OCI-LY7 (cell line): ENCODE results near the gene SLC38A3. TPM values are rescaled to one million over a fixed set of nuclear protein-coding genes. Genes with fewer than 3 reads are reported as not detected.

ENCODE experiments used
- BruUV-seq: library from RNA; stranded (reverse); fragments of 400-500 nt; replicated peaks from 2 replicates; lab custom pipeline; 2021; lab: Mats Ljungman, UMichigan
- CTCF ChIA-PET: fragments of 300-600 bp; sonication (Branson Sonifier 250); formaldehyde crosslinking; loops from one replicate; lab custom pipeline; 2022; ENCODE audit warnings: antibody characterized with exemption; ENCODE audit not compliant: unreplicated experiment; lab: Charles Lee
- POLR2A ChIA-PET: fragments of 300-600 bp; sonication (Branson Sonifier 250); formaldehyde crosslinking; loops from one replicate; lab custom pipeline; 2022; ENCODE audit warnings: antibody characterized with exemption; lab: Charles Lee
- DNase-seq: peaks from one replicate; pipeline ENCODE4 v3.0.0-alpha.2; 2015; ENCODE audit warnings: low spot score
- H2AFZ ChIP-seq: fragments of 200-600 bp; sonication (generic), shearing (Covaris generic); 2 replicates; pipeline ENCODE4 v1.6.1; 2014; ENCODE audit warnings: mild to moderate bottlenecking, antibody characterized with exemption, low read length, moderate library complexity
- H3K27ac ChIP-seq: fragments of 200-600 bp; sonication (generic); 2 replicates; pipeline ENCODE4 v1.5.1; 2014; ENCODE audit warnings: mixed run types, low read depth, mild to moderate bottlenecking, moderate library complexity, low read length, inconsistent platforms; ENCODE audit not compliant: poor library complexity, severe bottlenecking
- H3K36me3 ChIP-seq: fragments of 200-600 bp; sonication (generic); 2 replicates; pipeline ENCODE4 v1.6.1; 2014; ENCODE audit warnings: mild to moderate bottlenecking, antibody characterized with exemption, low read length, moderate library complexity, mixed read lengths; ENCODE audit not compliant: insufficient read depth
- H3K4me1 ChIP-seq: fragments of 200-600 bp; sonication (generic); 2 replicates; pipeline ENCODE4 v1.5.1; 2014; ENCODE audit warnings: mild to moderate bottlenecking, low read length; ENCODE audit not compliant: insufficient read depth, poor library complexity, severe bottlenecking
- H3K4me2 ChIP-seq: fragments of 200-600 bp; sonication (generic); 2 replicates; pipeline ENCODE4 v1.6.1; 2014; ENCODE audit warnings: mild to moderate bottlenecking, low read length
- H3K4me3 ChIP-seq: fragments of 200-600 bp; sonication (generic); 2 replicates; pipeline ENCODE4 v1.5.1; 2014; ENCODE audit warnings: mild to moderate bottlenecking, low read depth, low read length; ENCODE audit not compliant: poor library complexity, severe bottlenecking
- H3K79me2 ChIP-seq: fragments of 200-600 bp; sonication (generic); 2 replicates; pipeline ENCODE4 v1.6.1; 2016; ENCODE audit warnings: low read depth, mild to moderate bottlenecking, low read length, moderate library complexity, mixed read lengths; ENCODE audit not compliant: insufficient read depth
- H3K9me2 ChIP-seq: fragments of 200-600 bp; sonication (generic); 2 replicates; pipeline ENCODE4 v1.6.1; 2016; ENCODE audit warnings: mild to moderate bottlenecking, low read length, mixed read lengths; ENCODE audit not compliant: insufficient read depth
- H3K9me3 ChIP-seq: fragments of 200-600 bp; sonication (generic); 2 replicates; pipeline ENCODE4 v1.6.1; 2014; ENCODE audit warnings: mild to moderate bottlenecking, mixed run types, low read length, mixed read lengths
- H4K20me1 ChIP-seq: fragments of 200-600 bp; sonication (generic); 2 replicates; pipeline ENCODE4 v1.6.1; 2014; ENCODE audit warnings: mild to moderate bottlenecking, antibody characterized with exemption, low read length, moderate library complexity, mixed read lengths; ENCODE audit not compliant: insufficient read depth
- EZH2phosphoT487 ChIP-seq: fragments of 200-600 bp; sonication (generic); IDR thresholded peaks from 2 replicates; pipeline ENCODE4 v1.6.1; 2018; ENCODE audit warnings: low read depth, borderline replicate concordance, mild to moderate bottlenecking, mixed run types, antibody characterized with exemption, low read length, moderate library complexity, mixed read lengths
- intact Hi-C: fragments of 100-400 bp; cut with micrococcal nuclease; formaldehyde crosslinking; loops from one replicate; pipeline ENCODE4 v1.10.0; 2022; ENCODE audit not compliant: unreplicated experiment
- total RNA-seq, 2 experiments: library from RNA; depleted of rRNA in 1 of 2; stranded (reverse); fragments of >200 nt in 1 of 2; shearing (Covaris generic) in 1 of 2; gene quantifications; 2 replicates each; pipeline ENCODE4 v1.2.3, GENCODE V29; 2014 to 2022
- TF ChIP-seq, protein P1 (sequence below): fragments of 200-600 bp; sonication (generic); conservative IDR thresholded peaks from 2 replicates; pipeline ENCODE4 v1.5.1; 2014; ENCODE audit warnings: mild to moderate bottlenecking, antibody characterized with exemption, low read length, moderate library complexity, mixed read lengths

SLC38A3 gene
- total RNA-seq, 2 experiments from 2014 or later: not detected

DNA sequence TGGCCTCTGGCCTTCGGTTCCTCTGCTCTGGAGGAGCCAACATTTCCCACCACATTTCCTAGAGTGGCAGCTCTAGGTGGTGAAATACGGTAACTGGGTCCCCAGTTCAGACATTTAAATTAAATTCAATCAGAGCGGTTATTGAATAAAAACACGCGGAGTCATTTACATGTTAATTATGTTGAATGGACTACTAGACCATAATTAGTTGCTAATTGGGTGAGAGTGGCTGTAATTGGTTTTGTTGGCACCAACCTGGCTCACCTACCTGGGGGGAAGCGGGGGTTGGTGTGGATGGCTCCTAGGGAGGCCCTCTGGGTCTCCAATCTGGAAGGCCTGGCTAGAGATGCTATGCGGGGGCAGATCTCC lies 37.2 kb upstream of the SLC38A3 start:
- CTCF ChIA-PET: no interaction called here
- Histone ChIP-seq H2AFZ (no peak overlapping the region), H3K27ac (no peak overlapping the region), H3K36me3 (no peaks in the 10 kb centered on the region), H4K20me1 (no peaks in the 10 kb centered on the region), H3K4me3 (no peak overlapping the region), H3K79me2 (no peaks in the 10 kb centered on the region), H3K4me2 (no peak overlapping the region), H3K4me1 (no peaks in the 10 kb centered on the region), H3K9me3 (no peaks in the 10 kb centered on the region), H3K9me2 (no peaks in the 10 kb centered on the region)
- BruUV-seq: no TSS peak
- no peak for DNase-seq
- POLR2A ChIA-PET: interaction anchor here (0.6 kb wide), 1 partner anchor 12 kb away, joined by 3 read pairs; no protein-coding TSS in a partner anchor
- intact Hi-C loops: no loop called here
- TF ChIP-seq, protein P1, sequence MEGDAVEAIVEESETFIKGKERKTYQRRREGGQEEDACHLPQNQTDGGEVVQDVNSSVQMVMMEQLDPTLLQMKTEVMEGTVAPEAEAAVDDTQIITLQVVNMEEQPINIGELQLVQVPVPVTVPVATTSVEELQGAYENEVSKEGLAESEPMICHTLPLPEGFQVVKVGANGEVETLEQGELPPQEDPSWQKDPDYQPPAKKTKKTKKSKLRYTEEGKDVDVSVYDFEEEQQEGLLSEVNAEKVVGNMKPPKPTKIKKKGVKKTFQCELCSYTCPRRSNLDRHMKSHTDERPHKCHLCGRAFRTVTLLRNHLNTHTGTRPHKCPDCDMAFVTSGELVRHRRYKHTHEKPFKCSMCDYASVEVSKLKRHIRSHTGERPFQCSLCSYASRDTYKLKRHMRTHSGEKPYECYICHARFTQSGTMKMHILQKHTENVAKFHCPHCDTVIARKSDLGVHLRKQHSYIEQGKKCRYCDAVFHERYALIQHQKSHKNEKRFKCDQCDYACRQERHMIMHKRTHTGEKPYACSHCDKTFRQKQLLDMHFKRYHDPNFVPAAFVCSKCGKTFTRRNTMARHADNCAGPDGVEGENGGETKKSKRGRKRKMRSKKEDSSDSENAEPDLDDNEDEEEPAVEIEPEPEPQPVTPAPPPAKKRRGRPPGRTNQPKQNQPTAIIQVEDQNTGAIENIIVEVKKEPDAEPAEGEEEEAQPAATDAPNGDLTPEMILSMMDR: no peak
- TF ChIP-seq EZH2phosphoT487: no peak

DNA sequence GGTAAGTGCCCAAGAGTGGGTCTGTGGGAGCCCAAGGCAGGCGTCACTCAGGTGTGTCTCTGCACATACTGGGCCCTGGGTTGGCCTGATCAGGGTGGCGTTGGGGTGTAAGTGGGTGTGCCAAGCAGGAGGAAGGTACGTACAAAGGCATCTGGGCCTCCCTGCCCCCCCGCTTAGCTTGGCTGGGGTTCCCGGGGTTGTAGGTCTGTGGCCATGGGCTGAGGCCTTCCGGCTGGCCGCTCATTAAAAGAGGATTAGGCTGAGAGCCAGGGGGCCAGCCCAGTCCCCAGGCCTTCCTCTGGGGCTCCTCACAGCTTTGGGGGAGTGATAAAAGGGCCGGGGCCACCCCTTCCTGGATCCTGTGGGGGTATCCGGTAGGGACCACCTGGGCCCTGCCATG lies 36.7 kb upstream of the SLC38A3 start:
- intact Hi-C loops: no loop called here
- Histone ChIP-seq H3K27ac (no peak overlapping the region), H3K4me2 (no peak overlapping the region), H3K9me3 (no peaks in the 10 kb centered on the region), H4K20me1 (no peaks in the 10 kb centered on the region), H3K4me3 (no peak overlapping the region), H3K4me1 (no peaks in the 10 kb centered on the region), H3K9me2 (no peaks in the 10 kb centered on the region), H2AFZ (no peak overlapping the region), H3K36me3 (no peaks in the 10 kb centered on the region), H3K79me2 (no peaks in the 10 kb centered on the region)
- ChIA-PET POLR2A (no interaction called here), CTCF (interaction anchor here (0.6 kb wide), 1 partner anchor 20 kb away, joined by 3 read pairs; no protein-coding TSS in a partner anchor)
- no peak for TF ChIP-seq EZH2phosphoT487
- TF ChIP-seq, protein P1: no peak
- BruUV-seq: no TSS peak
- no peak for DNase-seq

DNA sequence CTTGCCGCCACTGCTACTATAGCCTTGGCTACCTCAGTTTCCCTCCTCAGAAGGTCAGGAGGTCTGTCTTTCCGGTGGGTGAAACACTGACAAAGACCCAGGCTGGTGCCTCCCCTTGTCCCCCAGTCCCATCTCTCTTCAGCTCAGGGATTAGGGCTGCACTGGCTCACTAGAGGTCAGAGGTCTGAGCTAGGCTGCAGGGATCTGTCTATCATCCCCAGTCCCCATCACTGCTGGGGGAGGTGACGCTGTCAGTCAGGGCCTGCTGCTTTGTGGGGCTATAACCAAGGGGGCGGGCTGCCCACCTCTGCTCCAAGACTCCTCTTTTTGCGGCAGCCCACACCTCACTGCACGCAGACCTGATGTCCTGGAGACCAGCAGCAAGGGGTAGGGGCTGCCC lies 36.3 kb upstream of the SLC38A3 start:
- no peaks in the 10 kb centered on the region for H3K9me3 ChIP-seq
- H4K20me1 ChIP-seq: no peaks in the 10 kb centered on the region
- intact Hi-C loops: no loop called here
- H3K9me2 ChIP-seq: no peaks in the 10 kb centered on the region
- DNase-seq: no peak
- ChIA-PET POLR2A (no interaction called here), CTCF (interaction anchor here (0.6 kb wide), 1 partner anchor 19 kb away, joined by 3 read pairs; no protein-coding TSS in a partner anchor)
- TF ChIP-seq EZH2phosphoT487: no peak
- TF ChIP-seq, protein P1: no peak
- H3K27ac ChIP-seq: no peak overlapping the region
- no peak overlapping the region for H3K4me2 ChIP-seq
- H2AFZ ChIP-seq: no peak overlapping the region
- BruUV-seq: no TSS peak
- no peak overlapping the region for H3K4me3 ChIP-seq
- H3K79me2 ChIP-seq: no peaks in the 10 kb centered on the region
- no peaks in the 10 kb centered on the region for H3K4me1 ChIP-seq
- no peaks in the 10 kb centered on the region for H3K36me3 ChIP-seq
